Heart right ventricle (tissue), 16 donors: ENCODE data around the gene GMEB2. TPM values are rescaled to one million over a fixed set of nuclear protein-coding genes. Genes with fewer than 3 reads are reported as not detected.

Source experiments
- ATAC-seq, 8 donors: fragments of 200-7000 bp; cut with Tn5 transposase; one replicate each; pipeline ENCODE4 v1.9.1; 2020; ENCODE audit warnings: mild to moderate bottlenecking in 8 of 8, moderate library complexity in 8 of 8, moderate number of reproducible peaks in 1 of 8
- DNase-seq, 2 donors: peaks; one replicate each; pipeline ENCODE4 v3.0.0-alpha.2; 2020
- H3K27ac ChIP-seq, 10 donors: fragments of 200-600 bp; sonication (generic) in 2 of 10; one replicate each; pipeline versions ENCODE4 v1.5.0 to v1.8.0; 2020 to 2022; ENCODE audit warnings: mild to moderate bottlenecking in 3 of 10
- H3K27me3 ChIP-seq, 7 donors: fragments of 200-600 bp; one replicate each; pipeline ENCODE4 v1.8.0; 2021 to 2022; ENCODE audit warnings: mild to moderate bottlenecking in 2 of 7
- H3K36me3 ChIP-seq, 9 donors: fragments of 200-600 bp; sonication (generic) in 1 of 9; one replicate each; pipeline versions ENCODE4 v1.5.0 to v1.8.0; 2020 to 2022; ENCODE audit warnings: mild to moderate bottlenecking in 2 of 9
- H3K4me1 ChIP-seq, 9 donors: fragments of 200-600 bp; sonication (generic) in 1 of 9; one replicate each; pipeline versions ENCODE4 v1.5.0 to v1.8.0; 2020 to 2022; ENCODE audit warnings: mild to moderate bottlenecking in 4 of 9
- H3K4me3 ChIP-seq, 10 donors: fragments of 200-600 bp; sonication (generic) in 2 of 10; one replicate each; pipeline versions ENCODE4 v1.5.0 to v1.8.0; 2020 to 2022; ENCODE audit warnings: mild to moderate bottlenecking in 7 of 10, moderate library complexity in 2 of 10
- H3K9me3 ChIP-seq, 11 donors: fragments of 200-600 bp in 10 of 11; sonication (generic) in 2 of 11; one replicate each; pipeline versions ENCODE4 v1.5.0 to v1.8.0; 2013 to 2022; ENCODE audit warnings: mild to moderate bottlenecking in 2 of 11, control low read depth in 1 of 11, moderate library complexity in 1 of 11
- CTCF ChIP-seq, 9 donors: fragments of 200-600 bp; sonication (generic) in 2 of 9; IDR thresholded peaks; one replicate each; pipeline versions ENCODE4 v1.5.0 to v1.8.0; 2021 to 2022; ENCODE audit warnings: antibody characterized with exemption in 9 of 9, mild to moderate bottlenecking in 5 of 9, moderate library complexity in 1 of 9
- whole genome bisulfite sequencing, 2 donors: extraction: QIAGEN DNeasy Blood & Tissue Kit; methylation state at CpG; one replicate each; pipeline ENCODE4 v1.1.7; 2013; ENCODE audit warnings: inconsistent platforms in 1 of 2; 5-methylcytosine and 5-hydroxymethylcytosine counted together
- intact Hi-C, 10 donors: fragments of 100-400 bp; cut with DNase I; formaldehyde crosslinking; loops; one replicate each; pipeline versions ENCODE4 v1.11.1 to v1.14.2; 2022
- polyA plus RNA-seq, 2 donors: library from polyadenylated mRNA; stranded (reverse); fragments of 200-250 nt; gene quantifications; one replicate each; pipeline ENCODE4 v1.2.3, GENCODE V29; 2013
- total RNA-seq, 10 donors: library from RNA; stranded (reverse); fragmentation: NEBNext Ultra II Directional in 3 of 10; extraction: Animal tissue kit (Norgen Biotek cat#: 25700) in 3 of 10; gene quantifications; one replicate each; pipeline versions ENCODE4 v1.2.1 to v1.2.4, GENCODE V29; 2021 to 2023
- donor health status: Arrhythmogenic right ventricular cardiomyopathy.
- donor health status: ischemic (EF 13 %, LVEDD 7.1; RV severe dilation, severe dysfunction).
- donor health status: healthy with polysubstance abuse.
- donor health status: DM: no; HTN: yes; CAD: no.
- donor health status: DM: no; HTN: no; CAD: no.
- donor health status: ischemic (EF 25% LVEDD 6.9; RV normal size, moderate dysfunction).
- donor health status: ischemic (EF 25% LVEDD 5.7; RV mildly dilated, moderate dysfunction).
- donor health status: healthy.
- donor health status: DM: yes; HTN: yes; CAD: no.
- donor health status: Ischemic cardiomyopathy.
- donor health status: ischemic (EF 35%, LVEDD 5.7; RV mildly dilated, moderate dysfunction).
- donor health status: nonischemic (EF 11% LVEDD 7.7; RV severe dilation, severe dysfunction).
- donor health status: DM: yes; HTN: yes; CAD: no.
- donor health status: PGD.
- donor health status: ischemic (EF 29% LVEDD 5.4; RV normal size, mild dysfunction).
- donor health status: nonischemic (EF 23%, LVEDD 6.1; RV moderate dilation, normal function).

The GMEB2 gene
- total and polyA plus RNA-seq, 12 donors: 4.9 to 8.2 (median 5.9) TPM

- ATAC-seq: no peak
These were observed 74.2 kb downstream of the GMEB2 start for GRCh38 chr20:63552481-63553249.

GRCh38 chr20:63551068-63551467 lies 75.8 kb downstream of the GMEB2 start:
- H3K9me3 ChIP-seq: no peaks in the 10 kb centered on the region
- DNase-seq (no peak), ATAC-seq (no peak)
- H3K36me3 ChIP-seq: no peaks in the 10 kb centered on the region
- peaks cover 0 to 75% (median 31%) of the 10 kb centered on the region in 7 donors for H3K27me3 ChIP-seq
- no peak overlapping the region for H3K4me3 ChIP-seq
- intact Hi-C loops: loop anchor here in 1 of 10 donors (5.0 kb wide), 1 partner anchor 406 kb away; the partner anchor contains the start of gene UCKL1
- peaks cover 0 to 19% (median 10%) of the 10 kb centered on the region in 9 donors for H3K4me1 ChIP-seq
- TF ChIP-seq CTCF (IDR thresholded peaks at IDR 0.05): no peak
- no peak overlapping the region for H3K27ac ChIP-seq
- 31 to 35% methylated on average over 9 of the region's 9 CpGs for WGBS, 2 donors

More at GRCh38 chr20:63552481-63553249, 74.2 kb downstream of the GMEB2 start:
- peaks cover 0 to 2% (median 0%) of the 10 kb centered on the region in 9 donors for H3K36me3 ChIP-seq
- peaks cover 0 to 60% (median 24%) of the 10 kb centered on the region in 7 donors for H3K27me3 ChIP-seq
- H3K4me1 ChIP-seq: peaks cover 0 to 19% (median 10%) of the 10 kb centered on the region in 9 donors
- no peak for TF ChIP-seq CTCF (IDR thresholded peaks at IDR 0.05)
- no peak for DNase-seq
- H3K4me3 ChIP-seq: no peak overlapping the region
- peak overlapping the region in 1 of 10 donors; percentile 21 for H3K27ac ChIP-seq
- WGBS, 2 donors: 44 to 47% methylated on average over 15 of the region's 15 CpGs
- intact Hi-C loops: loop anchor here in 1 of 10 donors (5.0 kb wide), 1 partner anchor 405 kb away; the partner anchor contains the start of gene UCKL1
- H3K9me3 ChIP-seq: no peaks in the 10 kb centered on the region

- TF ChIP-seq CTCF (IDR thresholded peaks at IDR 0.05): no peak
- no peaks in the 10 kb centered on the region for H3K36me3 ChIP-seq
- no peaks in the 10 kb centered on the region for H3K9me3 ChIP-seq
- intact Hi-C loops: loop anchor here in 2 of 10 donors (5.0 to 10.0 kb wide), 2 partner anchors 335 to 408 kb away; partner anchors contain the start of gene UCKL1 (in 1 of the 2)
- WGBS, 2 donors: 84% methylated on average over 18 of the region's 18 CpGs
- ATAC-seq: no peak
- DNase-seq: no peak
- no peak overlapping the region for H3K4me3 ChIP-seq
- H3K27me3 ChIP-seq: peaks cover 0 to 84% (median 31%) of the 10 kb centered on the region in 7 donors
- H3K27ac ChIP-seq: no peak overlapping the region
- H3K4me1 ChIP-seq: peaks cover 0 to 19% (median 10%) of the 10 kb centered on the region in 9 donors
These were observed 77.1 kb downstream of the GMEB2 start for GRCh38 chr20:63549679-63550282.

- TF ChIP-seq CTCF (IDR thresholded peaks at IDR 0.05): no peak
- no peaks in the 10 kb centered on the region for H3K36me3 ChIP-seq
- intact Hi-C loops: loop anchor here in 1 of 10 donors (10.0 kb wide), 1 partner anchor 336 kb away; no protein-coding TSS in a partner anchor
- DNase-seq: no peak
- H3K4me3 ChIP-seq: no peak overlapping the region
- H3K27me3 ChIP-seq: peaks cover 0 to 78% (median 31%) of the 10 kb centered on the region in 7 donors
- H3K9me3 ChIP-seq: no peaks in the 10 kb centered on the region
- peaks cover 0 to 13% (median 6%) of the 10 kb centered on the region in 9 donors for H3K4me1 ChIP-seq
- ATAC-seq: no peak
- no peak overlapping the region for H3K27ac ChIP-seq
- 29 to 40% methylated on average over 9 to 25 of the region's 25 CpGs for WGBS, 2 donors
These were observed 77.9 kb downstream of the GMEB2 start for GRCh38 chr20:63549019-63549418.
